GM19351 (cell line): ENCODE results near the gene FST.

ENCODE experiments used
- ATAC-seq: cut with Tn5 transposase; IDR thresholded peaks from one replicate; pipeline ENCODE4 v1.9.1; 2021; ENCODE audit warnings: mild to moderate bottlenecking, moderate library complexity; ENCODE audit not compliant: unreplicated experiment

FST gene, protein sequence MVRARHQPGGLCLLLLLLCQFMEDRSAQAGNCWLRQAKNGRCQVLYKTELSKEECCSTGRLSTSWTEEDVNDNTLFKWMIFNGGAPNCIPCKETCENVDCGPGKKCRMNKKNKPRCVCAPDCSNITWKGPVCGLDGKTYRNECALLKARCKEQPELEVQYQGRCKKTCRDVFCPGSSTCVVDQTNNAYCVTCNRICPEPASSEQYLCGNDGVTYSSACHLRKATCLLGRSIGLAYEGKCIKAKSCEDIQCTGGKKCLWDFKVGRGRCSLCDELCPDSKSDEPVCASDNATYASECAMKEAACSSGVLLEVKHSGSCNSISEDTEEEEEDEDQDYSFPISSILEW

DNA sequence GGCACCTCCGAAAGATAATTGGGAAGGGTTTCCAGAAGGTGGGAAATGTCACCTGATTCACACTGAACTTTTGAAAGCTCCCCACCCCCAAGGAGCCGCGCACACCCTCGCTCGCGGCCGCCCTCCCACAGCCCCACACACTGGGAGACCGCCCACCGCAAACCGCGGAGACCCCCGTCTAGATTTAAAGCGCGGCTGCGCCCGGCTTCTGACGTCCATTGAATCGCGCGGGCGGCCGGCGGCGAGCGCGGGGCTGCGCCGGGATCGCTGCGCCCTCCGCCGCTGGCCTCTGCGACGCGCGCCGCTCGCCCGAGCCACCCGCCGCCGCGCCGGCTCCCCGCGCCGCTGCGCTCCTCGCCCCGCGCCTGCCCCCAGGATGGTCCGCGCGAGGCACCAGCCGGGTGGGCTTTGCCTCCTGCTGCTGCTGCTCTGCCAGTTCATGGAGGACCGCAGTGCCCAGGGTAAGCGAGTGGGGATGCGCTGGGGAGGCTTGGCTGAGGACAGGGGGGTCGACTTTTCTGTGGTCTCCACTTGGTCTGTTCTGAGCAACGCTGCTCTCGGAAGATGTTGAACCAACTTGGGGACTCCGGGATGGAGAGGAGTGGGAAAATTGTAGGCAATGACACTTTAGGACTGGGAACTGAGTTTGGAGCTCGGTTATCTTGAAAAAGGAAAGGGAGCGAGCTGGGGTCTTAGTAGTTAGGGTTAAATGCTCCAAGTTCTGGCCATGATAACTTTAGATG, at the start of gene FST:
Gene FST, plus strand, starts transcription at position 214 of the 743 bp plus-strand sequence. Its CDS starts 163 bp downstream, at position 377.
- ATAC-seq: no peak

DNA sequence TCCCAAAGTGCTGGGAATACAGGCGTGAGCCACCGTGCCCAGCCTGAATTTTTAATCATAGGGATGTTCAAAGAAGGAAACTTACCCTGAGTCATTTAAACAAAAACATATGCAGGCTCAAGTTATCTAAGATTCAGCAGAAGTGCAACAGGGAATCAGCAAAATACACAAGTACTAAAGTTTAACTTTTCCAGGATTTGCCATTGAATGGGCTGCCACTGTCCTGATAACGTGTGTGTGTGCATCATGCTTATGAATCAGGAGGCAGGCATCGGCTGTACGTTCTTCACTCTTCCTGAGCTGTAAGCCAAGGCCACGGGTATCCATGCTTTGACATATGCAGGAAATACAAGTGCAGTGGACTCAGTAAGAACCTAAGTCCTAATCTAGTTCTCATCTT, 48.8 kb upstream of the FST start:
- no peak for ATAC-seq

DNA sequence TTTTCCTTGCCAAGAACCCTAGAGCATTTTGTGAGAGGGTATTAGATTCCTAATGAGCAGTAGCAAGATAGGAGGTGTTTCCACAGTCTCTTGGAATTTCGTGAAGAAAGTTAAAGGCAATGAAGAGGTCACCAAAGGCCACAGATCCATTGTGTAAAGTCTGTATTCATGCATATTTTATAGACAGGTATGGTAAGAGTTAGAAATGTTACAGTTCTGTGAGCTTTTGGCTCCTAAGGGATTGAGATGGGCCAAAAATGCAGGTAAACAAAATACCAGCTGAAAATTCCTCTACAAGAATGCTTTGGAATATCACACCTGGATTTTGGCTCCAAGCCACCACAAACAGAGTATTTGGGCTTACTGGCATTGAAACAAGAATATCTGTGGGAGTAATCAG, 47.4 kb upstream of the FST start:
- no peak for ATAC-seq

DNA sequence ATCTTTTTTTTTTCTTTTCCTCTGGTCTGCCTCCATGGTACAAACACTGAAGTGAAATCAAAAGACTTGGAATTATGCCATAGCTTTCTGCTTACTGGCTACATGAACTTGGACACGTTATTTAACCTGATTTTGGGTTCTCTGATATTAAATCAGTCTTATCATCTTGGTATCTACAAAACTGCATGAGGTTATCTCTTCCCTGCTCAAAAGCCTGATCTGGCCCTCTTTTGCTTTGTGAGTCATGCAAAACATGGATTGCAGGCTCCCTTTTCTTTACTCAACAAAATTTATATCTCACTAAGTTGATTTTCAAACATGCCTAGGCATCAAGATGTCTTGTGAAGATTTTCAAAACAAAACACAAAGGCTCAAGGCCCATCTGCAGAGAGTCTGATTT, 45.9 kb upstream of the FST start:
- no peak for ATAC-seq

DNA sequence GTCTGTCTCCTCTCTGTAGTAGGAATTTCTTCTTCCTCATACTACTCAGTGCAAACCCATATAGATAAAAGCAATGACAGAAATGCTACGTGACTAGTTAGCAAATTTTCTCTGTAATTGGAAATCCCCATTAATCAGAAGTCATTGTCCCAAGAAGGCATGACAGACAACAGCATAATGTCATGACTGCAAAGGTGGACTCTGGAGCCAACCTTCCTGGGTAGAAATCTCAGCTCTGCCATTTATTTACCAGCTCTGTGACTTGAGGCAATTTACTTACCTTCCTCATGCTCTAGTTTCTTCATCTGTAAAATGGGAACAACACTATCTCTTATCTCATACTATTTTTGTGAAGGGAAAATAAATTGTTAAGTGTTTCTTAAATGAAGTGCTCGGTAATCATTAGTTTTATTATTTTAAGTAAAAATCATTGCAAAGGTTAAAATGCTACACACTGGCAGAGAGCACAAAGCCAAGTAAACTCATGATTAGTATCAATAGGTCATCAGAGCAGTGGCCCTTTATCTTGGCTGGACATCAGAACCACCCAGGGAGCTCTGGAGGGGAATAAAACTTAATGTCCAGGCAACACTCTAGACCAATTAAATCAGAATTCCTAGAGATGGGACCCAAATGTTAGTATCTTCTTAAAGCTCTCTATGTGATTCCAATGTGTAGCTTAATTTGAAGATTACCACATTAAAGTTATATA, 43.8 kb upstream of the FST start:
- no peak for ATAC-seq

DNA sequence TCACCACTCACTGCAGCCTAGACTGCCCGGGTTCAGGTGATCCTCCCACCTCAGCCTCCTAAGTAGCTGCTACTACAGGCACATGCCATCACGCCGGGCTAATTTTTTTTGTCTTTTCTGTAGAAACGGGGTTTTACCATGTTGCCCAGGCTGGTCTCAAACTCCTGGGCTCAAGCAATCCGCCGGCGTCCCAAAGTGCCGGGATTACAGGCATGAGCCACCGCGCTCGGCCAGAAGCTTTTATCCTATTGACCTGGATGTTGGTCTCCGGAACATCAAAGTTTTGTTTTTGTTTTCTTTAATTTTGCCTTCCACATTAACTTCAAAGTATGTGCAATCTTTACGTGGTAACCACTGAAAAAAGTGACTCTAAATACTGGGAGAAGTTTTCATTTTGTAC, 42.4 kb upstream of the FST start:
- no peak for ATAC-seq

DNA sequence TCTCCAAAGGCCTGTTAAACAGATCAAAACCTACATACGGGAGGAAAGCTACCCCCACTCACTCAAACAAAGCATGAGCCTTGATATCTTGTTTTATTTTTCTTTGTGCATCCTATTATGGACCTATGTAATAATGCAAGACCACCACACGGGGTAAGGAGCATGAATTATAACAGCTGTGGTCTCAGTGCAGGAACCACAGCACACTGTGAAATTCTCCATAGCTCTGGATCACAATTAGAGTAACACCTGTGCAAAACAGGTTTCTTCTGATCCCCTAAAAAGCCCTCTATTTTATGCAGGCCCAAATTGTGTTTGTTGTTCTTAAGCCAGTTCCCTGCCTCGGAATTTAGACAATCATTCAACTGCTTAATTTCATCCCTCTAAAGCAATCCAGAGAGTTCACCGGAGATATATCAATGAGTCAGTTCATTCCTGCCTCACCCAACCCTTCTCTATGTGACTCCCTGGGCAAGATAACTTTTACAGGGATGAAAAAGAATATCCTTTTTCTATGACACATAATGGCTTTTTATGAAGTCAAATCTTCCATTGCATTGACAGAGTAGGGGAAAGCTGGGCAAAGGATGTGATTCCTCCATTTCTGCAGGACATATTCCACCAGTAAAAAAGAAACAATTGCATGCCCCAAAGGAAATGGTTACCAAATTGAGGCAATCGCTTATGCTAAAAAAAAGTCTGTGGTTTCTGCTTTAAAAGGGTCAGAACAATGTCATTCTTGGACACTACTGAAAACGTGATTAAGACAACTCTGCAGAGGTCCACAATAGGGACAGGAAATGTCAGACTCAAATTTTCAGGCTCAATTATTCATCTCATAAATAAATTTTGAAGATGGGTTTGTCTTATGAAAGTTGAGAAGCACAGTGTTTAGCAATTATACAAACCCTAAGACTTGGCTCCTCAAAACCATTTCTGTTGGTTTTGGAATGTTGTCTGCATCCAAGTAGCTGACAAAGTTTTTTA, 41.6 kb upstream of the FST start:
- no peak for ATAC-seq

DNA sequence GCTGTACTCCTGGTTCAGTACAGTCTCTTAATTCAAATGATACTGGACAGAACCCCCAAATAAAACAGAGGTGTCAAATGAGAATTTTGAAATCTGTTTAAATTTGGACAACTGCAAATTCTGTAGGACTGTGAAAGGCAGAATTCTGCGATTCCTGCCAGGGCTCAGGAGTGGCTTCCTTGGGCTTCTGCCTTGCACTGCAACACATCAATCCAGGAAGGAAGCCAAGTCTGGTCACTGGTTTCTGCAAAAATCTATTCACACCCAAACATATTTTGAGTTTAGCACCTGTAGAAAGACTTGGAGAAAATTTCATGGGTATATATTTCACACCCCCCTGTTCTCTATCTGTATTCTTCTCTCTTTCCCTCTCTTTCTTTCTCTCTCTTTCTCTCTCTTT, 37.5 kb upstream of the FST start:
- no peak for ATAC-seq

DNA sequence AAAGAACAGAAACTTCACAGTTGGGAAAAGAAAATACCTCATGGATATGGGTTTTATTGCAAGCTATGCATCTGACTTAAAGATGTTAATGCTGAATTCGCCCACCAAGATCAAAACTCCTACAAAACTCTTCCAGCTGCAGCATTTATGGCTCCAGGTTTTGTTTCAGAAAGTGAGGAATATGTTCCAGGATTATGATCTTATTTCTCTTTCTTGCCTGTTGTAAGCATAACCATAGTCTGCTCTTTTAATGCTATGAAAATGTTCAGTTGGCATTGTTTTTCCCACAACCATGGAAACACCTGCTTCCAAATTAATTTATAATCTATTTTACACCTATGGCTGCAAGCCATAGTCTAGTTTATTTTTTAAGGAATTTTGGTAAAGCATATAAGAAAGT, 34.9 kb upstream of the FST start:
- ATAC-seq: no peak

DNA sequence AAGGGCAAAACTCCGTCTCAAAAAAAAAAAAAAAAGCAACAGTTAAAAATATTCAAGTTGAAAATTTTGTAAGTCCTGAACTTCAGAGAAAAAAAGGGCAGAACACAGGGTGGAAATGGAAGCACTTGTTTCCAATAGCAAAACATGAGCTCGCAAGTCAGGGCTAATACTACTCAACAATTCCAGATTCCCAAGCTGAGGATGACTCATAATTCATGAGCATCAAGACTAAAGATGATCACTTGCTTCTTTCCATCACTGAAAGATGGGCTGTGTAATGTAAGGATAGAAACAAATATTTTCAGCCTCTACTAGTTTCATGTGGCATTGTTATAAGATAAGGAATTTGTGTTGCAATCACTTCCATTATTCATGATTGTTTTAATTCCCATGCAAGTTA, 33.5 kb upstream of the FST start:
- no peak for ATAC-seq

DNA sequence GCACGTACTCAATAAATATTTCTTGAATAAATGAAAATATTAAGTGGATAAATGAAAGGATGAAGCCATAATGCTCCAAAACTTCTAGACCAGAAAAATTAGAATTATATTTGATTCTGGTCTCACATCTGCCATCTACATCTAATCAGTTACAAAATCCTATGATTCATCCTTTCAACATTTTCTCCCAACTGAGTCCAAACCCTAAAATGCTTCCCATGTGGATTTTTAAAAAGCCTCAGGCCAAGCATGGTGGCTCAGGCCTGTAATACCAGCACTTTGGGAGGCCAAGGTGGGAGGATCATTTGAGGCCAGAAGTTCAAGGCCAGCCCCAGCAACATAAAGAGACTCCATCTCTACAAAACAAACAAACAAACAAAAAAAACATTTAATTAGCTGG, 31.6 kb upstream of the FST start:
- no peak for ATAC-seq

DNA sequence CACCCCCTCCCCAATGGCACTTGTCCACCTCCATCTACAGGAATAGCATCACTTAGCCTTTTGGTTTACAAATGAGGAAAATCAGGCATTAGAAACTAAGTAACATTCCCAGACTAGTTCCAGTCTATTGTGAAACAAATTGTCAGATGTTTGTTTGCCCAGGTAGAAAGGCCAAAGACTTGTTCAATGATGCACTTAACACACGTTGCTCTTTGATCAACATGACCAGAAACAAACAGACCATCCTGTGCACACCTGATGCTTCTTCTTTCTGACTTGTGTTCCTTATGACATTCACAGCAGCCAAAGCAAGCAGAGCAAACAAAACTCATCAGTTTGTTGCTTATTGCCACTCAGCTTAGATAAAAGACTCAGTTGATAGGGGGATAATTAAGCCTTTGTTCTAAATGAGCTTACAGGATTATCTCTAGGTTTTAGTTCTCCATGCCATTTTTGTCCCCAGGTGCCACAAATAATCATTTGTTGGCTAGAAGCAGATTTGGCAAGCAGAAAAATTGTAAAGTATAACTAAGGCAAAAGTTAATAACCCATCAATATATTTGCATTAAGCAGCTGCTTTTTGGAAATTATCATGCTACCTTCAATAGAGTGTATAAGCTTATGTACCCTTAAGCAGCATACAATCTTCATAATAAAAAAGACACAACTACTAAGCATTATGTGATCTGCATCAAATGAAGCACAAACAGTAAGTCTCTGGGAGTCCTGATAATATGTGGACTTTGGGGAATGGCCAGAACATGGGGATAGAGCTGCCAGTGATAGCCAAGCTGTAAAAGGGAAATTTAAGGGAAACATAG, 26.3 kb upstream of the FST start:
- ATAC-seq: no peak

DNA sequence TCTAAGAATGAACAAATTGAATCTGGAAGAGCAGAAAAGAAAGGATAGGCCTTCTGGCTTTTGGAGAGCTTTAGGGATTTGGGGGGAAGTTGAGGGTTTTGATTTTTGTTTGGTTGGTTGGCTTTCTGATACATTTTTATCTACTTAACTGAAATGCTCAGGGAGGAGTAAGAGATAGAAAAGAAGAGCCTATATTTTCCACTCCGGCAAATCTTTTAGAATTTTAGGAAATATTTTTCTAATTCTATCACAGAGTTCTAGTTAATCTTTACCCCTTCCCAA, 25.8 kb upstream of the FST start:
- no peak for ATAC-seq

DNA sequence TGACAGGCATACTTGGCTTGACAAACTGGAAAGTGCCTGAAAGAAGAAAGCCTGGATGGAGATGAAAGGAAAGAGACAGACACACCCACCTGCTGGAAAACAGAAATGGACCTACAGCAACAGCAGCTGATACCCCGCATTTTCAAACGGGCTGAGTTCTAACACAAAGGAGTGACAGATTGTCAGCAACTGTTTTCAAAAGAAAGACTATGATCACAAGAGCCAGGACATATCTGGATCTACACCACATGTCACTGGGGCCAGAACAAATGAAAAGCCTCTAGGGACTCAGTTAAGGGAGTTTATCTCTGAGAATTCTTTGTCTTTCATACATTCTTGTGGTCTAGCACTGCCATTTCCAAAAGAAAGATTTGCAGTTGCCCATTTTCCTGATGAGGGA, 24.1 kb upstream of the FST start:
- no peak for ATAC-seq

DNA sequence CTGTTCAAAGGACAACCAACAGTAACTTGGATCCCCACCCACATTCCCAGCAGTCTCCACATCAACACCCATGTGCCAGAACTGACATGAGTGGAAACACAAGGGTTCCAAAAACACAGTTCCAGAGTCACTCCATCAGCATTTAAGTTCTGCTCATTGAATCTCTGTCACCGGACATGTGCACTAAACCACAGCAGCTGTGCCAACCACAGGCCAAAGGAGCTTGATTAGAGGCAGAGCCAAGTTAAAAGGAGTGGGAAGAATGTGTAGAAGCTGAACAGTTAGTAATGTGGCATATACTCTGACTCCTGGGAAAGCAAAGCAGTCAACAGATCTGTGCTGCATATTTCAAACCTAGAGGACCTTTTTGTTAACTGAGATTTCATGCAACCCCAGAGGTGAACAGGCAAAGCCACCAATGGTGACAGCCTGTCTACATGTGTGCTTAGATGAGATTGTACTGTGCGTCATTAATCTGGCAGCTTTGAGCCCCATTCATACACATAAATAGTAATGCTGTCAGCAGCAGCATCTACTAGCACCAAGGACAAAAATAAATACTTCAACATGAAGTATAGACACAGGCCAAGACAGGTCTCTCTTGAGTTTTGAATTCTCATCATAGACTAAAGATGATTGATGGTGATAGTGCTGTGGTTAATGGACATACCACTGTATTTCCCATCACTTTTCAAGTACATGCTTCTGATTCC, 16.4 kb upstream of the FST start:
- ATAC-seq: no peak

DNA sequence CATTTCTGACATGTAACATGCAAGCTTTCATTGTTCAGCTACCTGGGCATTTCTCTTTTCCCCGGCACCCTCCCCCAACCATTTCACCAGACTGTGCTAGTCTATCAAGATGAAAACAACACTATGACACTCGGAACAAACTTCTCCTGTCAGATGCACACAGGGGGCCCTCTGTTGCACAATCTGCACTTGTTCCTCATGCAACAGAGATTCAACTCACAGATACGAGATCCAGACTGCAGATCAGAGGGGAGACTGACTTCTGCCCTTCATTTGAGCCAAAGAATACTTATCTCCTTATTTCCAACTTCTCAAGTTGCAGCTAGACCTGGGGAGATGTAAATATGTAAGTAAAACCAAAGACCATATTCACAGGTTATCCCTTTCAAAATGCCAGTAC, 15.7 kb upstream of the FST start:
- no peak for ATAC-seq

DNA sequence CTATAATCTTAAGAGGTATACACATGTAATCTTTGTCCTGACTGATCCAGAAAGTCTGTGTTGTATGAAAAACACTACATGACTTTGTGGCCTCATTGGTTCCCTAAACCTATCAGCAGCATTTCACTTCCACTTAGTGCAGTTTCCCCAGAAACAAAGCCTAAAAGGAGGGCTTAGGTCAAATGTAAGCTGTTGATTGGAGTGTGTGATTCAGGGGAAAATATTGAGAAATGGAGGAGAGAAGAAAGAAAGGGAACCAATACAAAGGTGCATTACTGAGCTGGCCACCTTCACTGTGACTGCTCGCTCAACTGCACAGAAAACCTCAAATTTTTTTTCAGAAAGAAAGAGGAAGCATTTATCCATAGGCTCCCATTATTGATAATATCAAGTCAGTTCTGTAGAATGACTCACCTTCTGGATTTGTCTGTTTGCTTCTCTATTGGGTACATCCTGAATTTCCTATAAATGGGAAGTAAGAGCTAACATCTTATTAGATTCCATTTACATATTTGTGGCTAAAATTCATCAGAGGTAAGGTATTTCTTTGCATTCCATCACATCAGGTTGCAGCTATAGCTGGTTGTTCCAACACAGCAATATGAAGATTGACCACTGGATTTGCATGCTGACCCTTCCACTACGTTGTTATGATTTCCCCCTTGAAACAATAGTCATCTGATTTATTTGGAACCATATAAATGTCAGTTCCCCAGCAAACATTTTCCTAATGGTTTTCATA, 10.3 kb upstream of the FST start:
- ATAC-seq: no peak

DNA sequence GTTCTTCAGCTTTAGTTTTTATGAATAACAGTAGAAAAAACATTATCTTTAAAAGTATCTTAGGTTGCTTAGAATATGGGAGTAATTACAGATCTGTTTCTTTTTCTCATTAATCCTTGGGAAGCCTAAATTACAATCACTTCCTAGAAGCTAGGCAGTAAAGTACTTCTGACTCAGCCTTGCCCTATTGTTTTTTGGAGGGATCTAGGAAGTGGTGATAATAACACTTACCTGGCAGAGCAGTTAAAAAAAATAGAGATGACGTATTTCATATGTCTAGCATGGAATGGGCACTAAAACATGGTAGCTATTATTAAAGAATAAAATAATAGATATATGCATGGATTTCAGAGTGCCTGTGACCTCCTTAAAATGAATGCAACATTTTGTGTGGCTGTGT, 8.2 kb upstream of the FST start:
- ATAC-seq: no peak
